ENCODE results near the gene COPG2.

DNA sequence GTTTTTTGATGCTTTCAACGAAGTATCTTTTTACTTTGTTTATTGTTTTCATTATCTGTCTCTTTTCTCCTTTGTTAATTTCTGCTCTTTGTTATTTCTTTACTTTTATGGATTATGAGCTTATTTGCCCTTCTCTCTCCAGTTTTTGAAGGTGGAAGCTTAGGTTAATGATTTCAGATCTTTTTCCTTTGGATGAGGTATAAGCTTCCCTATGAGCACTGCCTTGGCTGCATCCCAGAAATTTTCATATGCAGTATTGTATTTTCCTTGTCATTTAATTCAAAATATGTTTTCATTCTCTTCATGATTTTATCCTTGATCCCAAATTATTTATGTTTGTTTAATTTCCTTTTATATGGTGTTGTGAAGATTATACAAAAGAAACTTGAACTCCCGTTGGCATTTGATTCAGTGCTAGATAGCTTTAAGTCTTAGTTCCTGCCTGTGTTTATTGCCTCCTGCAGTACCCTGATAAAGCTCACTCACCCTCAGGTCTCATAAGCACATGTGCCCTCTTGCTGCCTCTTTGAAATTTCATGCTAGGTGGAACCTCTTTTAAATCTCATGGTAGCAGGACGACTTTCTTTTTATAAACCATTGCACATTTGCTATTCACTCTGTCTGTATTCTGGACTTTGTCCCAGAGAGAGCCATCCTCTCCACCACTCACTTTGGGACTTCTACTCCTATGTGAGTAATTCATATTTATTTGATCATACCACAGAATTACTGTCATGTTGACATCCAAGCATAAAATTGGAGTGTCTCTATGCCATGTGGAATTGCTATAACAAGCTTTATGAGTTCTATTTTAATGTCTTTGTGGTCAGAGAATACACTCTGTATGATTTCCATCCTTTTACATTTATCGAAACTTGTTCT is 204.8 kb downstream of the COPG2 start:
- TF ChIP-seq, protein P1, sequence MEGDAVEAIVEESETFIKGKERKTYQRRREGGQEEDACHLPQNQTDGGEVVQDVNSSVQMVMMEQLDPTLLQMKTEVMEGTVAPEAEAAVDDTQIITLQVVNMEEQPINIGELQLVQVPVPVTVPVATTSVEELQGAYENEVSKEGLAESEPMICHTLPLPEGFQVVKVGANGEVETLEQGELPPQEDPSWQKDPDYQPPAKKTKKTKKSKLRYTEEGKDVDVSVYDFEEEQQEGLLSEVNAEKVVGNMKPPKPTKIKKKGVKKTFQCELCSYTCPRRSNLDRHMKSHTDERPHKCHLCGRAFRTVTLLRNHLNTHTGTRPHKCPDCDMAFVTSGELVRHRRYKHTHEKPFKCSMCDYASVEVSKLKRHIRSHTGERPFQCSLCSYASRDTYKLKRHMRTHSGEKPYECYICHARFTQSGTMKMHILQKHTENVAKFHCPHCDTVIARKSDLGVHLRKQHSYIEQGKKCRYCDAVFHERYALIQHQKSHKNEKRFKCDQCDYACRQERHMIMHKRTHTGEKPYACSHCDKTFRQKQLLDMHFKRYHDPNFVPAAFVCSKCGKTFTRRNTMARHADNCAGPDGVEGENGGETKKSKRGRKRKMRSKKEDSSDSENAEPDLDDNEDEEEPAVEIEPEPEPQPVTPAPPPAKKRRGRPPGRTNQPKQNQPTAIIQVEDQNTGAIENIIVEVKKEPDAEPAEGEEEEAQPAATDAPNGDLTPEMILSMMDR (IDR thresholded peaks at IDR 0.05) = no peak
- TF ChIP-seq POLR2AphosphoS5 (IDR thresholded peaks at IDR 0.05) = no peak

Data from transverse colon (tissue), 4 donors.